Astrocyte (in vitro differentiated cells and primary cell): ENCODE results near the gene MIDN.

Experiments
- EZH2 ChIP-seq: IDR thresholded peaks from 2 replicates; pipeline ENCODE4 v1.6.1; 2012; ENCODE audit warnings: mild to moderate bottlenecking, low read length, inconsistent platforms; ENCODE audit not compliant: insufficient read depth
- TF ChIP-seq, protein P1 (sequence below): IDR thresholded peaks from 2 replicates; pipeline ENCODE4 v1.5.1; 2011; ENCODE audit warnings: low read depth, mild to moderate bottlenecking, inconsistent platforms, low read length, moderate library complexity; ENCODE audit not compliant: insufficient read depth

DNA sequence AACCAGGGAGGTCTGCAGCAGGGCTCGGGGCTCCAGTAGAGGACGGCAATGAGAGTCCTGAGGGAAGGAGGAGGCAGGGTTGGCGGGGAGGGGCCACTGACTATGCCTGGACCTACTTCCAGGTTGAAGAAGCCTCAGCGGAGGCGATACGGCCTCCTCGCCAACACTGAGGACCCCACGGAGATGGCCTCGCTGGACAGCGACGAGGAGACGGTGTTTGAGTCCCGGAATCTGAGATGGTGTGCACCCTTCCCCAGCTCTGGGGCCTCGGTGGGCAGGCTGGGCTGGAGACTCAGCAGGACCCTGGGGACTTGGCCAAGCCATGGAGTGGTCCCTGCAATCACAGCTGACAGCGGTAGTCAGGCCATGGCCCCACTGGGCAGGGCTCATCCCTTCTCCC lies 28.7 kb downstream of the MIDN start:
- TF ChIP-seq, protein P1, sequence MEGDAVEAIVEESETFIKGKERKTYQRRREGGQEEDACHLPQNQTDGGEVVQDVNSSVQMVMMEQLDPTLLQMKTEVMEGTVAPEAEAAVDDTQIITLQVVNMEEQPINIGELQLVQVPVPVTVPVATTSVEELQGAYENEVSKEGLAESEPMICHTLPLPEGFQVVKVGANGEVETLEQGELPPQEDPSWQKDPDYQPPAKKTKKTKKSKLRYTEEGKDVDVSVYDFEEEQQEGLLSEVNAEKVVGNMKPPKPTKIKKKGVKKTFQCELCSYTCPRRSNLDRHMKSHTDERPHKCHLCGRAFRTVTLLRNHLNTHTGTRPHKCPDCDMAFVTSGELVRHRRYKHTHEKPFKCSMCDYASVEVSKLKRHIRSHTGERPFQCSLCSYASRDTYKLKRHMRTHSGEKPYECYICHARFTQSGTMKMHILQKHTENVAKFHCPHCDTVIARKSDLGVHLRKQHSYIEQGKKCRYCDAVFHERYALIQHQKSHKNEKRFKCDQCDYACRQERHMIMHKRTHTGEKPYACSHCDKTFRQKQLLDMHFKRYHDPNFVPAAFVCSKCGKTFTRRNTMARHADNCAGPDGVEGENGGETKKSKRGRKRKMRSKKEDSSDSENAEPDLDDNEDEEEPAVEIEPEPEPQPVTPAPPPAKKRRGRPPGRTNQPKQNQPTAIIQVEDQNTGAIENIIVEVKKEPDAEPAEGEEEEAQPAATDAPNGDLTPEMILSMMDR: no peak
- no peak for TF ChIP-seq EZH2
